ENCODE data around the gene CSNK2B. TPM values are rescaled to one million over a fixed set of nuclear protein-coding genes. Genes with fewer than 3 reads are reported as not detected.

CSNK2B gene
- total RNA-seq, 1 donor from 2014 or later, result 224 TPM

- intact Hi-C loops (cut with micrococcal nuclease), result loop anchor here (1.0 to 10.0 kb wide), 3 partner anchors 8 to 1754 kb away; partner anchors contain the start of genes BAG6, CUTA, PHF1 and PSMB9
Measured at GRCh38 chr6:31660381-31661261, 5.3 kb upstream of the CSNK2B start, which contains the start of gene C6orf47. Gene C6orf47, minus strand, starts transcription at chr6:31660778. Its CDS starts 831 bp downstream, at chr6:31659947.

- intact Hi-C loops (cut with micrococcal nuclease), result loop anchor here (10.0 kb wide), 2 partner anchors 1193 to 1753 kb away; partner anchors contain the start of genes CUTA, PHF1, PSMB9 and TAP1
Measured at GRCh38 chr6:31661262-31662123, 4.4 kb upstream of the CSNK2B start.

GRCh38 chr6:31662124-31662723 is 3.7 kb upstream of the CSNK2B start:
- intact Hi-C loops (cut with micrococcal nuclease), result loop anchor here (10.0 kb wide), 2 partner anchors 1193 to 1753 kb away; partner anchors contain the start of genes CUTA, PHF1, PSMB9 and TAP1

GRCh38 chr6:31663126-31663960 is 2.5 kb upstream of the CSNK2B start:
- intact Hi-C loops (cut with micrococcal nuclease), result loop anchor here (10.0 kb wide), 2 partner anchors 1191 to 1751 kb away; partner anchors contain the start of genes CUTA, PHF1, PSMB9 and TAP1

GRCh38 chr6:31663961-31664789 is 1.7 kb upstream of the CSNK2B start:
- intact Hi-C loops (cut with micrococcal nuclease), result loop anchor here (2.0 to 10.0 kb wide), 4 partner anchors 171 to 1751 kb away; partner anchors contain the start of genes ATF6B, CUTA, PHF1 and PSMB9

- intact Hi-C loops (cut with micrococcal nuclease), result loop anchor here (1.0 to 10.0 kb wide), 20 partner anchors 13 to 1750 kb away; partner anchors contain the start of genes ABCF1, ABHD16A, AGPAT1 and ATF6B
Measured at GRCh38 chr6:31664790-31665500, 935 bp upstream of the CSNK2B start, which contains the start of gene GPANK1. Gene GPANK1, minus strand, starts transcription at chr6:31664997. Its CDS starts 519 bp downstream, at chr6:31664478.

- intact Hi-C loops (cut with micrococcal nuclease), result loop anchor here (5.0 to 10.0 kb wide), 5 partner anchors 511 to 1748 kb away; partner anchors contain the start of genes ABCF1, AGPAT1, CUTA and MDC1
Measured at GRCh38 chr6:31666337-31666965, 571 bp downstream of the CSNK2B start.

GRCh38 chr6:31669676-31670075 is 3.8 kb downstream of the CSNK2B start, which contains the start of gene LY6G5B:
Gene LY6G5B, plus strand, starts transcription at chr6:31669976. Its CDS starts 975 bp downstream, at chr6:31670951.
- intact Hi-C loops (cut with micrococcal nuclease), result loop anchor here (5.0 to 10.0 kb wide), 5 partner anchors 508 to 1745 kb away; partner anchors contain the start of genes ABCF1, AGPAT1, CUTA and MDC1

GRCh38 chr6:31676322-31676903 is 10.5 kb downstream of the CSNK2B start:
- intact Hi-C loops (cut with micrococcal nuclease), result no loop called here

GRCh38 chr6:31676904-31677303 is 11.0 kb downstream of the CSNK2B start:
- intact Hi-C loops (cut with micrococcal nuclease), result no loop called here

GRCh38 chr6:31677955-31678354 is 12.1 kb downstream of the CSNK2B start:
- intact Hi-C loops (cut with micrococcal nuclease), result no loop called here

GRCh38 chr6:31680226-31681134 is 14.6 kb downstream of the CSNK2B start, which contains the start of gene LY6G5C:
Gene LY6G5C, minus strand, starts transcription at chr6:31681067. Its CDS starts 694 bp downstream, at chr6:31680373.
- intact Hi-C loops (cut with micrococcal nuclease), result loop anchor here (1.0 kb wide), 6 partner anchors 15 to 183 kb away; partner anchors contain the start of gene DDAH2

- intact Hi-C loops (cut with micrococcal nuclease), result loop anchor here (1.0 kb wide), 2 partner anchors 21 to 88 kb away; no protein-coding TSS in a partner anchor
Measured at GRCh38 chr6:31681135-31681671, 15.3 kb downstream of the CSNK2B start.

GRCh38 chr6:31683591-31683990 is 17.7 kb downstream of the CSNK2B start:
- intact Hi-C loops (cut with micrococcal nuclease), result no loop called here

GRCh38 chr6:31686483-31686882 is 20.6 kb downstream of the CSNK2B start:
- intact Hi-C loops (cut with micrococcal nuclease), result no loop called here
